ENCODE measurements around the gene CLK3.
"Not testable (repeated sequence)": the region's sequence is repeated elsewhere in the genome, so short reads cannot be mapped to it uniquely, and the experiment has no call there.

Gene CLK3

GRCh38 chr15:74642734-74643664 lies 27.4 kb downstream of the CLK3 start:
- DNase-seq (ENCODE audit: low spot score): no peak

GRCh38 chr15:74643665-74644204 lies 28.1 kb downstream of the CLK3 start:
- no peak for DNase-seq (ENCODE audit: low spot score)

- no peak for DNase-seq (ENCODE audit: low spot score)
Measured at GRCh38 chr15:74646480-74646879, 30.8 kb downstream of the CLK3 start.

- DNase-seq (ENCODE audit: low spot score): no peak
Measured at GRCh38 chr15:74648051-74648842, 32.6 kb downstream of the CLK3 start.

- no peak for DNase-seq (ENCODE audit: low spot score)
Measured at GRCh38 chr15:74651242-74651741, 35.7 kb downstream of the CLK3 start.

GRCh38 chr15:74653426-74654102 lies 37.9 kb downstream of the CLK3 start:
- DNase-seq (ENCODE audit: low spot score): no peak

GRCh38 chr15:74655424-74655823 lies 39.8 kb downstream of the CLK3 start:
- no peak for DNase-seq (ENCODE audit: low spot score)

- no peak for DNase-seq (ENCODE audit: low spot score)
Measured at GRCh38 chr15:74656935-74657535, 41.4 kb downstream of the CLK3 start.

- no peak for DNase-seq (ENCODE audit: low spot score)
Measured at GRCh38 chr15:74657846-74658245, 42.2 kb downstream of the CLK3 start.

- not testable (repeated sequence) for DNase-seq (ENCODE audit: low spot score)
Measured at GRCh38 chr15:74661280-74661679, 45.6 kb downstream of the CLK3 start.

GRCh38 chr15:74662064-74662860 lies 46.6 kb downstream of the CLK3 start:
- no peak for DNase-seq (ENCODE audit: low spot score)

GRCh38 chr15:74663303-74664027 lies 47.8 kb downstream of the CLK3 start:
- no peak for DNase-seq (ENCODE audit: low spot score)

- DNase-seq (ENCODE audit: low spot score): no peak
Measured at GRCh38 chr15:74664028-74664616, 48.5 kb downstream of the CLK3 start.

GRCh38 chr15:74664670-74665069 lies 49.0 kb downstream of the CLK3 start:
- DNase-seq (ENCODE audit: low spot score): no peak

- no peak for DNase-seq (ENCODE audit: low spot score)
Measured at GRCh38 chr15:74667975-74668374, 52.3 kb downstream of the CLK3 start.

- no peak for DNase-seq (ENCODE audit: low spot score)
Measured at GRCh38 chr15:74669627-74670026, 54.0 kb downstream of the CLK3 start.

GRCh38 chr15:74674161-74674560 lies 58.5 kb downstream of the CLK3 start:
- DNase-seq (ENCODE audit: low spot score): no peak

GRCh38 chr15:74676801-74677200 lies 61.2 kb downstream of the CLK3 start:
- no peak for DNase-seq (ENCODE audit: low spot score)

Data from HuH-7.5 (cell line).